ENCODE results near the gene WDR82.

DNA sequence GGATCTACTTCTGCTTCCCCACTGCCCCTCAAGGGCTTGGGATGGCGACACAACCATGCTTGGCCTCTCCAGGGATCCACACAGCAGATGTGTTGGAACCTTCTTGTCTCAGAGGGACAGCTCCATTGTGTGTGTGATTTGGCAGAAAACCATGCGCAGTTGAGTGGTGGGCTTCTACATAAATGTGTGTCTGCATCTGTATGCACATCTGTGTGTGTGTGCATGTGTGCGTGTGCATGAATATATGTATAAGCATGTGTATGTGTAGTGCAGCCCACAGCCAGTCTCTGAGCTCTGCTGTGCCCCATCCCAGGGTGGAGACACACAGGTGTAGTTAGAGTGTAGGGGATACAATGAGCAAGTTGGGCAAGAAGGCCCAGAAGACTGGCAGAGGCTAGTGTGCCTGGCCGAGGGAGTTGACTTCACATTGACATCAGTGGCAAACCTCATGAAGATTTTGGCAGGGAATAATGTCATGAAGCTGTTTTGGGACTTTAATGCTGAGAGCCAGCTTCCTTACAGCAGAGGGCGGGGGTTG lies 17.3 kb upstream of the WDR82 start:
- TF ChIP-seq, protein P1, sequence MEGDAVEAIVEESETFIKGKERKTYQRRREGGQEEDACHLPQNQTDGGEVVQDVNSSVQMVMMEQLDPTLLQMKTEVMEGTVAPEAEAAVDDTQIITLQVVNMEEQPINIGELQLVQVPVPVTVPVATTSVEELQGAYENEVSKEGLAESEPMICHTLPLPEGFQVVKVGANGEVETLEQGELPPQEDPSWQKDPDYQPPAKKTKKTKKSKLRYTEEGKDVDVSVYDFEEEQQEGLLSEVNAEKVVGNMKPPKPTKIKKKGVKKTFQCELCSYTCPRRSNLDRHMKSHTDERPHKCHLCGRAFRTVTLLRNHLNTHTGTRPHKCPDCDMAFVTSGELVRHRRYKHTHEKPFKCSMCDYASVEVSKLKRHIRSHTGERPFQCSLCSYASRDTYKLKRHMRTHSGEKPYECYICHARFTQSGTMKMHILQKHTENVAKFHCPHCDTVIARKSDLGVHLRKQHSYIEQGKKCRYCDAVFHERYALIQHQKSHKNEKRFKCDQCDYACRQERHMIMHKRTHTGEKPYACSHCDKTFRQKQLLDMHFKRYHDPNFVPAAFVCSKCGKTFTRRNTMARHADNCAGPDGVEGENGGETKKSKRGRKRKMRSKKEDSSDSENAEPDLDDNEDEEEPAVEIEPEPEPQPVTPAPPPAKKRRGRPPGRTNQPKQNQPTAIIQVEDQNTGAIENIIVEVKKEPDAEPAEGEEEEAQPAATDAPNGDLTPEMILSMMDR (IDR thresholded peaks at IDR 0.05) = no peak
- TF ChIP-seq POLR2AphosphoS5 (IDR thresholded peaks at IDR 0.05) (no peak), POLR2A (IDR thresholded peaks at IDR 0.05) (no peak), EP300 (IDR thresholded peaks at IDR 0.05) (no peak)

Data from upper lobe of left lung (tissue), 4 donors.